Colonic mucosa (tissue), 4 donors: ENCODE measurements around the gene KCNH2. TPM values are rescaled to one million over a fixed set of nuclear protein-coding genes. Genes with fewer than 3 reads are reported as not detected.

Experiments
- DNase-seq: peaks from one replicate; pipeline ENCODE4 v3.0.0-alpha.2; 2020
- H3K27ac ChIP-seq: fragments of 200-600 bp; one replicate; pipeline ENCODE4 v1.8.0; 2021
- H3K27me3 ChIP-seq: fragments of 200-600 bp; one replicate; pipeline ENCODE4 v1.8.0; 2021
- H3K36me3 ChIP-seq: fragments of 200-600 bp; one replicate; pipeline ENCODE4 v1.8.0; 2021
- H3K4me1 ChIP-seq: fragments of 200-600 bp; one replicate; pipeline ENCODE4 v1.8.0; 2021; ENCODE audit warnings: mild to moderate bottlenecking
- H3K4me3 ChIP-seq: fragments of 200-600 bp; one replicate; pipeline ENCODE4 v1.8.0; 2021
- H3K9ac ChIP-seq, 2 donors: one replicate each; pipeline ENCODE4 v1.7.0; 2013; ENCODE audit warnings: control low read depth in 2 of 2, low read depth in 2 of 2, low read length in 2 of 2
- H3K9me3 ChIP-seq: fragments of 200-600 bp; one replicate; pipeline ENCODE4 v1.8.0; 2021
- CTCF ChIP-seq: fragments of 200-600 bp; IDR thresholded peaks from one replicate; pipeline ENCODE4 v1.8.0; 2022; ENCODE audit warnings: antibody characterized with exemption, mild to moderate bottlenecking
- intact Hi-C: fragments of 100-400 bp; cut with DNase I; formaldehyde crosslinking; loops from one replicate; pipeline ENCODE4 v1.14.1; 2022
- total RNA-seq, 2 donors: library from RNA; stranded (reverse); fragmentation: NEBNext Ultra II Directional in 1 of 2; extraction: Animal tissue kit (Norgen Biotek cat#: 25700) in 1 of 2; gene quantifications; one replicate each; pipeline ENCODE4 v1.2.1, GENCODE V29; 2021
- donor health status: healthy.
- donor health status: DM: no; HTN: no; CAD: no.
- donor health status: DM: no; HTN: no; CAD: no.

Gene KCNH2
- total RNA-seq, 2 donors from 2014 or later: 3.3 to 8.8 TPM

- Histone ChIP-seq H3K9ac (no peak overlapping the region), H3K27ac (no peak overlapping the region), H3K4me1 (no peaks in the 10 kb centered on the region), H3K9me3 (no peaks in the 10 kb centered on the region), H3K4me3 (no peak overlapping the region), H3K27me3 (no peaks in the 10 kb centered on the region), H3K36me3 (no peaks in the 10 kb centered on the region)
- intact Hi-C loops: no loop called here
- no peak for DNase-seq
- no peak for TF ChIP-seq CTCF
Observed at GRCh38 chr7:150996376-150997074, 18.4 kb upstream of the KCNH2 start.

GRCh38 chr7:150994838-150995510 is 16.9 kb upstream of the KCNH2 start:
- Histone ChIP-seq H3K27ac (no peak overlapping the region), H3K4me3 (no peak overlapping the region), H3K9me3 (no peaks in the 10 kb centered on the region), H3K9ac (no peak overlapping the region), H3K27me3 (no peaks in the 10 kb centered on the region), H3K4me1 (no peaks in the 10 kb centered on the region), H3K36me3 (no peaks in the 10 kb centered on the region)
- no peak for DNase-seq
- TF ChIP-seq CTCF: no peak
- intact Hi-C loops: no loop called here

GRCh38 chr7:150994141-150994837 is 16.2 kb upstream of the KCNH2 start:
- Histone ChIP-seq H3K9ac (peak overlapping the region in 1 of 2 donors; percentile 12), H3K4me1 (no peaks in the 10 kb centered on the region), H3K36me3 (no peaks in the 10 kb centered on the region), H3K9me3 (no peaks in the 10 kb centered on the region), H3K27ac (no peak overlapping the region), H3K4me3 (no peak overlapping the region), H3K27me3 (no peaks in the 10 kb centered on the region)
- intact Hi-C loops: no loop called here
- no peak for TF ChIP-seq CTCF
- DNase-seq: no peak

GRCh38 chr7:150993511-150993910 is 15.4 kb upstream of the KCNH2 start:
- no peak for TF ChIP-seq CTCF
- no peaks in the 10 kb centered on the region for H3K9me3 ChIP-seq
- no peak overlapping the region for H3K9ac ChIP-seq
- intact Hi-C loops: no loop called here
- H3K27ac ChIP-seq: no peak overlapping the region
- no peaks in the 10 kb centered on the region for H3K4me1 ChIP-seq
- H3K4me3 ChIP-seq: no peak overlapping the region
- no peaks in the 10 kb centered on the region for H3K36me3 ChIP-seq
- no peaks in the 10 kb centered on the region for H3K27me3 ChIP-seq
- DNase-seq: no peak

- DNase-seq: no peak
- intact Hi-C loops: no loop called here
- Histone ChIP-seq H3K4me3 (no peak overlapping the region), H3K9ac (no peak overlapping the region), H3K36me3 (no peaks in the 10 kb centered on the region), H3K27me3 (no peaks in the 10 kb centered on the region), H3K9me3 (no peaks in the 10 kb centered on the region), H3K27ac (no peak overlapping the region), H3K4me1 (no peaks in the 10 kb centered on the region)
- TF ChIP-seq CTCF: no peak
Observed at GRCh38 chr7:150992833-150993302, 14.7 kb upstream of the KCNH2 start.
